ENCODE measurements around the gene LIG1. TPM values are rescaled to one million over a fixed set of nuclear protein-coding genes. Genes with fewer than 3 reads are reported as not detected.

Gene LIG1
- 10 to 100 TPM; 17.4 to 62.0 TPM for total RNA-seq

- DNase-seq (peak; percentile 90 to 92 (median 90)), ATAC-seq (peak; percentile 92)
- H3K36me3 ChIP-seq (replicated peaks in 1 of 2; ENCODE audit: insufficient read depth in 1 of 2, low read depth in 2 of 2), result peaks cover 0 to 3% of the 10 kb centered on the region in 2 donors
- no peaks in the 10 kb centered on the region for H3K27me3 ChIP-seq
- TF ChIP-seq CTCF (IDR thresholded peaks at IDR 0.05) (peak in 5 of 7 experiments; percentile 5 to 48 (median 28)), POLR2A (IDR thresholded peaks at IDR 0.05) (peak in 2 of 3 donors; percentile 43 to 47)
- WGBS, 2 donors, result 1% methylated on average over 22 to 80 of the region's 82 CpGs
- H3K9me3 ChIP-seq, result no peaks in the 10 kb centered on the region
- H3K4me3 ChIP-seq, result peak within 1 kb of the TSS; percentile 59 to 97
- intact Hi-C loops (cut with DNase I), result no loop called here
- peak within 1 kb of the TSS; percentile 90 to 98 (median 94) for H3K27ac ChIP-seq
- peaks cover 16% of the 10 kb centered on the region for H3K4me1 ChIP-seq
Measured at GRCh38 chr19:48169939-48170803, at the start of gene LIG1, which contains the start of gene ZSWIM9. Gene LIG1 (minus strand): TSS chr19:48170344. CDS start chr19:48165566, 4,778 bp downstream. Gene ZSWIM9 (plus strand): TSS chr19:48170680. CDS start chr19:48171803, 1,123 bp downstream.

- no peak for TF ChIP-seq CTCF (IDR thresholded peaks at IDR 0.05)
- no peak for TF ChIP-seq POLR2A (IDR thresholded peaks at IDR 0.05)
- no peak overlapping the region for H3K4me3 ChIP-seq
- no peaks in the 10 kb centered on the region for H3K27me3 ChIP-seq
- no peak for DNase-seq
- no peaks in the 10 kb centered on the region for H3K4me1 ChIP-seq
- intact Hi-C loops (cut with DNase I), result no loop called here
- H3K27ac ChIP-seq, result no peak overlapping the region
- WGBS, 2 donors, result 88 to 89% methylated on average over 5 to 6 of the region's 6 CpGs
- no peaks in the 10 kb centered on the region for H3K9me3 ChIP-seq
- no peaks in the 10 kb centered on the region for H3K36me3 ChIP-seq (replicated peaks in 1 of 2; ENCODE audit: insufficient read depth in 1 of 2, low read depth in 2 of 2)
- no peak for ATAC-seq
Measured at GRCh38 chr19:48218997-48219396, 48.9 kb upstream of the LIG1 start.

- 88 to 89% methylated on average over 6 to 14 of the region's 14 CpGs for WGBS, 2 donors
- Histone ChIP-seq H3K27ac (no peak overlapping the region), H3K4me3 (no peak overlapping the region), H3K36me3 (replicated peaks in 1 of 2; ENCODE audit: insufficient read depth in 1 of 2, low read depth in 2 of 2) (no peaks in the 10 kb centered on the region), H3K4me1 (no peaks in the 10 kb centered on the region), H3K27me3 (no peaks in the 10 kb centered on the region), H3K9me3 (no peaks in the 10 kb centered on the region)
- intact Hi-C loops (cut with DNase I), result no loop called here
- ATAC-seq (no peak), DNase-seq (no peak)
- TF ChIP-seq CTCF (IDR thresholded peaks at IDR 0.05) (no peak), POLR2A (IDR thresholded peaks at IDR 0.05) (no peak)
Measured at GRCh38 chr19:48216933-48217332, 46.8 kb upstream of the LIG1 start.

- WGBS, 2 donors, result 81 to 92% methylated on average over 5 of the region's 5 CpGs
- Histone ChIP-seq H3K9me3 (no peaks in the 10 kb centered on the region), H3K36me3 (replicated peaks in 1 of 2; ENCODE audit: insufficient read depth in 1 of 2, low read depth in 2 of 2) (peaks cover 0 to 2% of the 10 kb centered on the region in 2 donors), H3K4me3 (no peak overlapping the region), H3K27ac (no peak overlapping the region), H3K4me1 (no peaks in the 10 kb centered on the region), H3K27me3 (no peaks in the 10 kb centered on the region)
- DNase-seq (no peak), ATAC-seq (no peak)
- intact Hi-C loops (cut with DNase I), result no loop called here
- no peak for TF ChIP-seq POLR2A (IDR thresholded peaks at IDR 0.05)
- no peak for TF ChIP-seq CTCF (IDR thresholded peaks at IDR 0.05)
Measured at GRCh38 chr19:48213959-48214358, 43.8 kb upstream of the LIG1 start.
